C4-2B (cell line): Measurements from ENCODE around the gene KCNMA1.
"Not testable (repeated sequence)": the region's sequence is repeated elsewhere in the genome, so short reads cannot be mapped to it uniquely, and the experiment has no call there.

ENCODE experiments used
- H3K27ac ChIP-seq: fragments of 450-650 bp; 2 replicates; pipeline ENCODE4 v1.5.1; 2017
- ZFX ChIP-seq: fragments of 450-650 bp; IDR thresholded peaks from 2 replicates; pipeline ENCODE4 v1.6.1; 2017
- TF ChIP-seq, protein P1 (sequence below): fragments of 450-650 bp; conservative IDR thresholded peaks from 2 replicates; pipeline ENCODE4 v1.5.1; 2017; ENCODE audit warnings: mild to moderate bottlenecking

KCNMA1 gene

GRCh38 chr10:77350134-77350533 is 287.5 kb downstream of the KCNMA1 start:
- H3K27ac ChIP-seq = no peak overlapping the region
- no peak for TF ChIP-seq ZFX
- TF ChIP-seq, protein P1, sequence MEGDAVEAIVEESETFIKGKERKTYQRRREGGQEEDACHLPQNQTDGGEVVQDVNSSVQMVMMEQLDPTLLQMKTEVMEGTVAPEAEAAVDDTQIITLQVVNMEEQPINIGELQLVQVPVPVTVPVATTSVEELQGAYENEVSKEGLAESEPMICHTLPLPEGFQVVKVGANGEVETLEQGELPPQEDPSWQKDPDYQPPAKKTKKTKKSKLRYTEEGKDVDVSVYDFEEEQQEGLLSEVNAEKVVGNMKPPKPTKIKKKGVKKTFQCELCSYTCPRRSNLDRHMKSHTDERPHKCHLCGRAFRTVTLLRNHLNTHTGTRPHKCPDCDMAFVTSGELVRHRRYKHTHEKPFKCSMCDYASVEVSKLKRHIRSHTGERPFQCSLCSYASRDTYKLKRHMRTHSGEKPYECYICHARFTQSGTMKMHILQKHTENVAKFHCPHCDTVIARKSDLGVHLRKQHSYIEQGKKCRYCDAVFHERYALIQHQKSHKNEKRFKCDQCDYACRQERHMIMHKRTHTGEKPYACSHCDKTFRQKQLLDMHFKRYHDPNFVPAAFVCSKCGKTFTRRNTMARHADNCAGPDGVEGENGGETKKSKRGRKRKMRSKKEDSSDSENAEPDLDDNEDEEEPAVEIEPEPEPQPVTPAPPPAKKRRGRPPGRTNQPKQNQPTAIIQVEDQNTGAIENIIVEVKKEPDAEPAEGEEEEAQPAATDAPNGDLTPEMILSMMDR = no peak

GRCh38 chr10:77349226-77349625 is 288.4 kb downstream of the KCNMA1 start:
- H3K27ac ChIP-seq = no peak overlapping the region
- no peak for TF ChIP-seq ZFX
- TF ChIP-seq, protein P1 = no peak

- TF ChIP-seq ZFX = no peak
- TF ChIP-seq, protein P1 = no peak
- no peak overlapping the region for H3K27ac ChIP-seq
Measured at GRCh38 chr10:77348751-77349150, 288.9 kb downstream of the KCNMA1 start.

DNA sequence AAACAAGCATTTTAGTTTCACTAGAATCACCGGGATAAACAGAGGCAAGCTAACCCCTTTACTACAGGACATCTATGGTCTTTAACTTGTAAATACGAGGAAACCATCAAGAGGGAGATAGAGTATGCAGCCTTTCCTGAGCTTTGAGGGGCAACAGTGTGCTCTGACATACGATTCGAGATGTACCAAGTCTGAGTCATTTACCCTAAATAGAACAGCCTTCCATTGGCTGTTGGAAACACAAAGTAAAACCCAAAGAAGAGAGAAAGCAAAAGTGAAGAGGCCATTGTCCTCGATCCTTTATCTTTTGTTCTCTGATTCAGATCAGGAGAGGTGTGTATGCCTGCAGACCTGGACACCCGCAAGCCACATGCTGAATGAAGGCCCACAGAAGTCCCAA is 289.5 kb downstream of the KCNMA1 start:
- H3K27ac ChIP-seq = no peak overlapping the region
- TF ChIP-seq, protein P1 = no peak
- TF ChIP-seq ZFX = no peak

GRCh38 chr10:77347052-77347451 is 290.6 kb downstream of the KCNMA1 start:
- TF ChIP-seq ZFX = no peak
- TF ChIP-seq, protein P1 = no peak
- no peak overlapping the region for H3K27ac ChIP-seq

DNA sequence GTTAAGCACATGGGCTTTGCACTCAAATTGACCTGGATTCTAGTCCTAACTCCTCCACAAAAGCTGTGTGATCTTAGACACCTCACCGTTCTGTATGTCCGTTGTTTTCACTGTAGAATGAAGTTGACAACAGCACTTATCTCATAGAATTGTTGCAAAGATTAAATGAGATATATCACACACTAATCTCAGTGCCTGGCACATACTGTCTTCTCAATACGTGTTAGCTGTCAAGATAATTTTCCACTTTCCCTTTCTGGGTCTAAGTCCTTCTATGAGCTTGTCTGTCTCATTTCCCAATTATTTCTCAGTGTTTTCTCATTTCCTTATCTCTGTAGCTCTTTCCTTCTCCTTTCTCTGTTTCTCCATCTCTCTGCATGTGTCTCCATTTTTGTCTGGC is 296.6 kb downstream of the KCNMA1 start:
- TF ChIP-seq, protein P1 = no peak
- TF ChIP-seq ZFX = no peak
- H3K27ac ChIP-seq = no peak overlapping the region

- H3K27ac ChIP-seq = not testable (repeated sequence)
Measured at GRCh38 chr10:77339872-77340271, 297.7 kb downstream of the KCNMA1 start.

DNA sequence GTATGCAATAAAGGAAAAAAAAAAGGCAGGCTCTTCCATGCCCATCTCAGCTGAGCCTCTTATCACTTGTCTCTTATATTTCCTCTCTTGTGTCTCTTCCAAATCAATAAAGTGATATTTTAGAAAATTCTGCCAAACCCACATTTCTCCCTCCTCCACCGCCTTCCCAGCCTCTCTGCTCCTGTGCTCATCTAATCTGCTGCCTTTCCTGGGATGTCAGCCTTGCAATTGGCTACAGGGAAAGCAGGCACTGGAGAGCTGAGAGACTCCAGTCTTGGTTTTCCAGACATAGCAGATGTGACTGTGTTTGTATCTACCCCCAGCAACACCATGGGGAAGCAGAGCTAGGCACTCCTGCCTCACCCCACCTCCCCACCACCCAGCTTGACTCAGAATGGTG is 298.4 kb downstream of the KCNMA1 start:
- TF ChIP-seq, protein P1 = no peak
- no peak for TF ChIP-seq ZFX

More for the DNA sequence above, 298.4 kb downstream of the KCNMA1 start:
- H3K27ac ChIP-seq = no peak overlapping the region
